Hematopoietic multipotent progenitor cell (in vitro differentiated cells): ENCODE data around the gene KTI12. TPM values are rescaled to one million over a fixed set of nuclear protein-coding genes. Genes with fewer than 3 reads are reported as not detected.
"Not testable (repeated sequence)": the region's sequence is repeated elsewhere in the genome, so short reads cannot be mapped to it uniquely, and the experiment has no call there.

ENCODE experiments used
- DNase-seq, 3 donors: peaks; one replicate each; pipeline ENCODE4 v3.0.0-alpha.2; 2011 to 2015; ENCODE audit warnings: low read depth in 2 of 3, low spot score in 2 of 3
- total RNA-seq: library from RNA; depleted of rRNA; stranded (reverse); fragments of >200 nt; gene quantifications from one replicate; pipeline ENCODE4 v1.2.3, GENCODE V29; 2012

The KTI12 gene
- total RNA-seq = 24.0 TPM

- peak; percentile 76 to 95 (median 94) for DNase-seq
Measured at GRCh38 chr1:52033190-52034049, at the start of gene KTI12. TSS of gene KTI12 (minus strand) at chr1:52033810. CDS start at chr1:52033761, 49 bp downstream.

- DNase-seq = no peak
Measured at GRCh38 chr1:52080014-52080415, 46.4 kb upstream of the KTI12 start.

DNA sequence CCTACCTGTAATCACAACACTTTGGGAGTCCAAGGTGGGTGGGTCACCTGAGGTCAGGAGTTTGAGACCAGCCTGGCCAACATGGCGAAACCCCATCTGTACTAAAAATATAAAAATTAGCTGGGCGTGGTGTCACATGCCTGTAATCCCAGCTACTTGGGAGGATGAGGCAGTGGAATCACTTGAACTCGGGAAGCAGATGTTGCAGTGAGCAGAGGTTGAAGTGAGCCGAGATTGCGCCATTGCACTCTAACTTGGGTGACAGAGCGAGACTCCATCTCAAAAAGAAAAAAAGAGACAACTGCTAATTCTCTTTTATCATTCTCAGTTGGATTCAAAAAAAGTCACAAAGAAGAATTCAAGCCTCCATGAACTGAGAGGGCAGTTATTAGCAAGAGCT lies 43.7 kb upstream of the KTI12 start:
- not testable (repeated sequence) for DNase-seq

DNA sequence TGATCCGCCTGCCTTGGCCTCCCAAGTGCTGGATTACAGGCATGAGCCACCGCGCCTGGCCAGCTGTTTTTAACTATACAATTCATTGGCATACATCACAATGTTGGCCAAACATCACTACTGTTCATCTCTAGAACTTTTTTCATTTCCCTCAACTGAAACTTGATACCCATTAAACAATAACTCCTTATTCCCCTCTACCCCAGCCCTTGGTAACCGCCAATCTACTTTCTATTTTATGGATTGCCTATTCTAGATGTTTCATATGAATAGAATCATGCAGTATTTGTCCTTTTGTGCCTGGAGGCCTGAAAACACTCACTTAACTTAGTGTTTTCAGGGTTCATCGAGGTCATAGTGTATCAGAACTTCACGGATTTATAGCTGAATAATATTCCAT lies 38.7 kb upstream of the KTI12 start:
- no peak for DNase-seq

- DNase-seq = no peak
Measured at GRCh38 chr1:52070704-52071103, 37.1 kb upstream of the KTI12 start.

GRCh38 chr1:52063192-52063591 lies 29.6 kb upstream of the KTI12 start:
- no peak for DNase-seq

DNA sequence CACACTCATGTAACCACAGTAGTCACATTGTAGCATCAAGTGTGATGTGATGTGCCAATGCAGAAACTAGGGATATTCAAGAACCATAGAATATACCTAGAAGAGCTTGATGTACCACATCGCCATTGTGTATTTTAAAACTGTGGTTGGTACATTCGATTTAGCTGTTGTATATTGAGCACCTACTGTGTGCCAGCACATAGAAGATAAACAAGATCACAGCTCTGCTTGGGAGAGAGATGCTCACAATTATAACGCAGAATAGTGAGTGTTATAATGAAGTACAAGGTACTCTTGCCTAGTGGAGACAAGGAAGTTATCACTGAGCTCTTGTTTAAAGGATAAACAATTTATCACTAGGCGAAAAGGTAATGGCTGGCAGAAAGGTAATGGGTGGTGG lies 27.2 kb upstream of the KTI12 start:
- no peak for DNase-seq

GRCh38 chr1:52059888-52060287 lies 26.3 kb upstream of the KTI12 start:
- DNase-seq = no peak

- no peak for DNase-seq
Measured at GRCh38 chr1:52059321-52059720, 25.7 kb upstream of the KTI12 start.

- no peak for DNase-seq
Measured at GRCh38 chr1:52057876-52058415, 24.3 kb upstream of the KTI12 start.

DNA sequence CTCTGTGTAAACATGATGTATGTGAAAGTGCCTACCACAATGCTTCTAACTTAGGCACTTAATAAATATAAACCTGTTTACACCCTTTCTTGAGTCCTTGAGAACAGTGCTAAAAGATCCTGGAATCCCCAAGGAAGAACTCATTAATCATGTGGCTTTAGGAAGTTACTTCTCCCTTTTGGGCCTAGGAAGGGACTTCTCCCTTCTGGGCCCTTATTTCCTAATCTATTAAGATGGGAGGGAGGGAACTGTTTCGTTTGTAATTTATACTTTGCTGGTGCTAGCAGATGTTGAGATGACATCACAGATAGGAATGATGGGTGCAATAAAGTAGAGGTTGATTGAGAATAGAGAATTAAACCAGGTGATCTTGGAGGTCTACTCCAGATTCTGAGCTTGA lies 23.6 kb upstream of the KTI12 start:
- no peak for DNase-seq

- DNase-seq = no peak
Measured at GRCh38 chr1:52056937-52057231, 23.3 kb upstream of the KTI12 start.

- DNase-seq = peak; percentile 64 to 96 (median 91)
Measured at GRCh38 chr1:52056163-52056936, 22.7 kb upstream of the KTI12 start, which contains the start of gene BTF3L4. TSS of gene BTF3L4 (plus strand) at chr1:52056295. CDS start at chr1:52059848, 3,553 bp downstream.

DNA sequence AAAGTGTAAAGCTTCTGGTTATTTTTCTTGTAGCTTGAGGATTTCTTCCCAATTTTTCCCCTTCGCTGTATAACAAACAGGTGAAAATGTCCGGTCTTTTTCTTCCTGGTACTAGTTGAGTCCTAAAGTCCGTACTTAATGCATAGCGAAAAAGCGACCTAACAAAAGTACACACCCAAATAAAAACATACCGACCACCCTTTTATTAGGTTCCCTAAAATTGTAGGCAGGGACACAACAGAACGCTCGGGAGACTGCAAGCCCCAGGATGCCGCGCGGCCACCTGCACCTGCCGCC lies 22.2 kb upstream of the KTI12 start:
- no peak for DNase-seq

GRCh38 chr1:52055066-52055865 lies 21.7 kb upstream of the KTI12 start, which contains the start of gene TXNDC12:
TSS of gene TXNDC12 (minus strand) at chr1:52055191. CDS start at chr1:52055096, 95 bp downstream.
- peak; percentile 38 to 81 (median 78) for DNase-seq

- DNase-seq = no peak
Measured at GRCh38 chr1:52054496-52055065, 21.0 kb upstream of the KTI12 start.

DNA sequence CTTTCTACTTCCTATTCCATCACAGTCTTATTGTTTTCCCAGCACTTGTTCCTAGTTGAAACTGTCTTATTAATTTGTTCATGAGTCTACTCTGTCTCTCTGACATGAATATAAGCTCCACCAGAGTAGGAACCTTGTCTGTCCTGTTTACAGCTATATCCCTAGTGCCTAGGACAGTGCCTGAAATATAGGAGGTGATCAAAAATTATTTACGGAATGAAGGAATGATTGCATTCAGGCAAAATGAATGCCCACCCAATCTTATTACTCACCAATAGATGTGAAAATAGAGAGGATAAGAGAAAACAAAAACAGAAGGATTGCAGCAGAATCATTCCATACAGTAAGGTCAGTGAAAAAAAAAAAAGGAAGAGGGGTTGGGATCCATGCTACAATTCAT lies 20.3 kb upstream of the KTI12 start:
- no peak for DNase-seq

GRCh38 chr1:52049337-52049736 lies 15.7 kb upstream of the KTI12 start:
- not testable (repeated sequence) for DNase-seq

DNA sequence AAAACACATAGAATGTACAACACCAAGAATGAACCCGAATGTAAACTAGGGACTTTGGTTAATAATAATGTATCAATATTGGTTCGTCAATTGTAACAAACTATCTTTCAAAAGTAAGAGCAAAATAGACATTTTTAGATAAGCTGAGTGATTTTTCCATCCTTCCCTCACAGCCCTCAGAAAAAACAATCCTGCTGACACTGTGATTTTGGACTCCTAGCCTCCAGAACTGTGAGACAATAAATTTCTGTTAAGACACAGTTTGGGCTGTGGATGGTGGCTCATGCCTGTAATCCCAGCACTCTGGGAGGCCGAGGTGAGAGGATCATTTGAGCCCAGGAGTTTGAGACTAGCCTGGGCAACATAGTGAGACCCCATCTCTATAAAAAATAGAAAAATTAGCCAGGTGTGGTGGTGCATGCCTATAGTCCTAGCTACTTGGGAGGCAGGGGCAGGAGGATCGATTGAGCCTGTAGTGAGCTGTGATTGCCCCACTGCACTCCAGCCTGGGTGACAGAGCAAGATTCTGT lies 12.1 kb upstream of the KTI12 start:
- DNase-seq = not testable (repeated sequence)

DNA sequence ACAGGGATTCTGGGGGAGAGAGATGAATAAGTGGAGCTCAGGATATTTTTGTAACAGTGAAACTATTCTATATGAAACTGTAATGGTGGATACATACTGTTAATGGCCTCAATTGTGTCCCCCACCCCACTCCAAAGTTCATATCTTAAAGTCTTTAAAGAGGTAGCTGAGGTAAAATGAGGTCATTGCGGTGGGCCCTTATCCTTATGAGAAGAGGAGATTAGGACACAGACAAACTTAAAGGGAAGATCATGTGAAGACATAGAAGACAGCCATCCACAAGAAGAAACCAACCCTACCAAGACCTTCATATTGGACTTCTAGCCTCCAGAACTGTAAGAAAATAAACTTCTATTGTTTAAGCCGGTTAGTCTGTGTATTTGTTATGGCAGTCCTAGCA lies 11.6 kb upstream of the KTI12 start:
- no peak for DNase-seq
